Cardiac muscle cell (in vitro differentiated cells and primary cell): Measurements from ENCODE around the gene ABCC8. TPM values are rescaled to one million over a fixed set of nuclear protein-coding genes. Genes with fewer than 3 reads are reported as not detected.
A peak's percentile ranks its signal among the peaks of the same experiment; 100 is the strongest.

ENCODE experiments used
- DNase-seq, 2 donors: peaks; one replicate each; pipeline versions ENCODE4 v3.0.0 to v3.0.0-alpha.2; 2010 to 2017; ENCODE audit warnings: low read depth in 1 of 2, low spot score in 1 of 2
- H3K27ac ChIP-seq: fragments of 200-600 bp; sonication (generic); 2 replicates; pipeline ENCODE4 v1.5.1; 2016
- H3K27me3 ChIP-seq: fragments of 200-600 bp; sonication (generic); 2 replicates; pipeline ENCODE4 v1.6.0; 2016; ENCODE audit warnings: control low read depth
- H3K36me3 ChIP-seq: fragments of 200-600 bp; sonication (generic); 2 replicates; pipeline ENCODE4 v1.5.1; 2016; ENCODE audit warnings: control low read depth
- H3K4me1 ChIP-seq: fragments of 200-600 bp; sonication (generic); 2 replicates; pipeline ENCODE4 v1.8.1; 2017; ENCODE audit warnings: low read depth, mild to moderate bottlenecking, mixed run types
- H3K4me3 ChIP-seq: fragments of 200-600 bp; sonication (generic); 2 replicates; pipeline ENCODE4 v1.5.1; 2016; ENCODE audit warnings: mild to moderate bottlenecking
- H3K9me3 ChIP-seq: fragments of 200-600 bp; sonication (generic); 2 replicates; pipeline ENCODE4 v1.5.1; 2017; ENCODE audit warnings: low read depth, mild to moderate bottlenecking, control low read depth
- polyA plus RNA-seq: library from polyadenylated mRNA; unstranded; fragments of >200 nt; fragmentation: Nextera tagmentation; extraction: Ambion mirVana; gene quantifications from 2 replicates; pipeline ENCODE4 v1.2.1, GENCODE V29; 2016
- total RNA-seq: library from RNA; depleted of rRNA; stranded (reverse); fragments of >200 nt; gene quantifications from 2 replicates; pipeline ENCODE4 v1.2.3, GENCODE V29; 2016
- TF ChIP-seq, protein P1 (sequence below): IDR thresholded peaks from 2 replicates; pipeline ENCODE4 v1.5.1; 2012; ENCODE audit warnings: low read depth, mild to moderate bottlenecking, low read length

Gene ABCC8
- total and polyA plus RNA-seq, 2 experiments from 2014 or later = 2.4 to 5.3 TPM

DNA sequence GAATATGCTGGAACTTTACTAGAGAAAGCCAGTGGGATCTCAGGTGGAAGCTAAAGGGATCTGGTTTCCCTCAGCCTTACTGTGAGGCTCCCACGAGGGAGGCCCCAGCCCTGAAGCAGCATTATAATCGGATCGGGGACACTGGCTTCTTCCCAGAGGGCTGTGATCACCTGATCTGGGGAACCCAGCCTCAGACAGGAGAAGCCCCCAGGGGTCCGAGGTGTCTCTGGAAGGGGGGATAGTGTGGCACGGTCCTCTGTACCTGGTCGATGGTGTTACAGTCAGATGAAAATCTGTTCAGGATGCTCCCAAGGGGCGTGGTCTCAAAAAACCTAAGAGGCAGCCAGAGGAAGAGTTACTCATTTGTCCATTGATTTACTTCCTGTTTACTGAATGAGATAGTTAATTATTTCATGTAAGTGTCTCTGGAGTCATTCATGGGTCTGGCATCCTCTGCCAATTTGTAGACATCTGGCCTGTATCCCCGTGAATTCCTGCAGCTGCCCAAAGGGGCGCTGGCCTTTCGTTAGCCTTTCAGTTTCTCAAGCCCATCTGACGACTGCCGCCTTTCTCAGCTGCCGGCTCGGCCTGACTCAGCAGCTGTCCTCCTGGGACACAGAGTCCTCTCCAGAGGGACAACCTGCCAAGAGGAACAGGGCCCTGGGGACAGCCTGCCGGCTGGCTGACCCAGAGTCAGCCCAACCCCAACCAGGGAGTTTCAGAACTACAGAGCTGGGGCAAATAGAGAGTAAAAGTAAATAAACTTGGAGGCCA is 71.2 kb downstream of the ABCC8 start:
- Histone ChIP-seq H3K36me3 (no peaks in the 10 kb centered on the region), H3K27ac (peak overlapping the region; percentile 5), H3K27me3 (no peaks in the 10 kb centered on the region), H3K4me1 (peaks cover 6% of the 10 kb centered on the region), H3K4me3 (no peak overlapping the region), H3K9me3 (no peaks in the 10 kb centered on the region)
- TF ChIP-seq, protein P1, sequence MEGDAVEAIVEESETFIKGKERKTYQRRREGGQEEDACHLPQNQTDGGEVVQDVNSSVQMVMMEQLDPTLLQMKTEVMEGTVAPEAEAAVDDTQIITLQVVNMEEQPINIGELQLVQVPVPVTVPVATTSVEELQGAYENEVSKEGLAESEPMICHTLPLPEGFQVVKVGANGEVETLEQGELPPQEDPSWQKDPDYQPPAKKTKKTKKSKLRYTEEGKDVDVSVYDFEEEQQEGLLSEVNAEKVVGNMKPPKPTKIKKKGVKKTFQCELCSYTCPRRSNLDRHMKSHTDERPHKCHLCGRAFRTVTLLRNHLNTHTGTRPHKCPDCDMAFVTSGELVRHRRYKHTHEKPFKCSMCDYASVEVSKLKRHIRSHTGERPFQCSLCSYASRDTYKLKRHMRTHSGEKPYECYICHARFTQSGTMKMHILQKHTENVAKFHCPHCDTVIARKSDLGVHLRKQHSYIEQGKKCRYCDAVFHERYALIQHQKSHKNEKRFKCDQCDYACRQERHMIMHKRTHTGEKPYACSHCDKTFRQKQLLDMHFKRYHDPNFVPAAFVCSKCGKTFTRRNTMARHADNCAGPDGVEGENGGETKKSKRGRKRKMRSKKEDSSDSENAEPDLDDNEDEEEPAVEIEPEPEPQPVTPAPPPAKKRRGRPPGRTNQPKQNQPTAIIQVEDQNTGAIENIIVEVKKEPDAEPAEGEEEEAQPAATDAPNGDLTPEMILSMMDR = peak; percentile 33
- DNase-seq = peak; percentile 46 to 64

DNA sequence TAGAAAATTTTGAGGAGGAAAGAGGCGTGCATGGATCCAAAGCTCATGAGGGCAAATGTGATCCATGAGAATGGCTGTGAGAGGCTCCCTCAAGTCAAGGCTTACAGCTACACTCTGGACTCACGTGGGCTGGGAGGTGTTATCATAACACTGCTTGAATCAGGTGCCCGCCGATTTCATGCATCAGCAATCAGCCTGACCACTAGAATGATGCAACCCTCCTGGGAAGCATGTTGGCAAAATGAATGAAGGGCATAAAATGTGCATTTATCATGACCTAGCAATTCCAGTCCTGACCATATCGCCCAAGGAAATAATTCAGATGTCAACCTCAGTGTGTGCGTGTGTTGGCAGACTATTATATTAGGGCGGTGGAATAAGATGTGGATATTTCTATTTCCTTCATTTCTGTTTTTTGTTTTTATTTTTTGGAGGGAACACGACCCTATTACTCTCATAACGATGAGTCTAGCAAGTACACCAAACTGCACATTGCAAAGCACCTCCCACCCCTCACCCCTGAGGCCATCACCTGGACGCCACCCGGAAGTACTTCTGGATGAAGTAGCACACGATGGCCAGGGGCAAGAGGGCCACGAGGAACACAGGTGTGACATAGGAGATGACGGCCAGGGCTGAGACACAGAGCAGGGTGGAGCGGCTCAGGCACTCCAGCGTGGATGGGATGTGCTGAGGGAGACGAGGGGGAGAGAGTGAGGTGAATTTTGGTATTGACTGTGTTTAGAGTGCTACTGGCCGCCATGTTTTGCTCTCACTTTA is 72.5 kb downstream of the ABCC8 start:
- Histone ChIP-seq H3K36me3 (no peaks in the 10 kb centered on the region), H3K9me3 (no peaks in the 10 kb centered on the region), H3K27me3 (no peaks in the 10 kb centered on the region), H3K27ac (no peak overlapping the region), H3K4me1 (peaks cover 6% of the 10 kb centered on the region), H3K4me3 (no peak overlapping the region)
- TF ChIP-seq, protein P1 = no peak
- peak in 1 of 2 donors; percentile 21 for DNase-seq

DNA sequence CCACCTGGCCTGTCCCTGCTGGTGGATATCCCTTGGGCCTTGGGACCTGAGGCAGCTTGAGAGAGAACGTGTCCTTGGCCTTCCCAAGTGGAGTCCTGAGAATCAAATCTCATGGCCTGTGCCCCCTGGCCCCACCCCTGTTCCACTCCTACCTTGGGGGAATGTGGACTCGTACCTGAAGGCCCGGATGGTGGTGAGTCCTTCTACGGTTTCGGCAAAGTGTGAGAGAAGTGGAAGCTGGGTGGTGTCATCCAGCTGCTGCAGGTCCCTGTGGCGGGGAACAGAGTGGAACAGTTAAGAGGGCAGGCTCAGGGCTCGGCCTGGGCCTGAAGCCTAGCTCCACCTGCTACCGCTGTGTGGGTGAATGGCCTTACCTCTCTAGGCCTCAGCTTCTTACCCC is 74.2 kb downstream of the ABCC8 start:
- Histone ChIP-seq H3K4me3 (no peak overlapping the region), H3K36me3 (no peaks in the 10 kb centered on the region), H3K9me3 (no peaks in the 10 kb centered on the region), H3K27me3 (no peaks in the 10 kb centered on the region), H3K27ac (no peak overlapping the region), H3K4me1 (peaks cover 6% of the 10 kb centered on the region)
- DNase-seq = no peak
- TF ChIP-seq, protein P1 = no peak

DNA sequence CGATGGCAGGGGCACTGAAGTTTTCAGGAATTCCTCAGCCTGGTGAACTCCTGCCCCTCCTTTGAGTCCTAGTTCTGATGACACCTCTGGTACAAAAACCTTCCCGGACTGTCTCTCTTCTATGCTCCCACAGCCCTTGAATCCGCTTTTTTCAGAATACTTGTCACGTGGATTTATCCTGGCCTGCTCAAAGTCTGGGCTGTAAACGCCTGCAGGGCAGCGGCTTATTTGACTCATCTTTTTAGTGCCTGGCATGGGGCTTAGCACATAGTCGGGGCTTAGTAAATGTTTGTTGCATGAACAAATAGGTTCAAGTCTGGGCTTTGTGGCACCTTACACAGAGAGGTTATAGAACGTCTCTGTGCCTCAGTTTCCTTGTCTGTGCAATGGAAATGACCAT is 74.8 kb downstream of the ABCC8 start:
- Histone ChIP-seq H3K9me3 (no peaks in the 10 kb centered on the region), H3K4me1 (peaks cover 6% of the 10 kb centered on the region), H3K4me3 (no peak overlapping the region), H3K27me3 (no peaks in the 10 kb centered on the region), H3K36me3 (no peaks in the 10 kb centered on the region), H3K27ac (no peak overlapping the region)
- TF ChIP-seq, protein P1 = no peak
- DNase-seq = no peak

DNA sequence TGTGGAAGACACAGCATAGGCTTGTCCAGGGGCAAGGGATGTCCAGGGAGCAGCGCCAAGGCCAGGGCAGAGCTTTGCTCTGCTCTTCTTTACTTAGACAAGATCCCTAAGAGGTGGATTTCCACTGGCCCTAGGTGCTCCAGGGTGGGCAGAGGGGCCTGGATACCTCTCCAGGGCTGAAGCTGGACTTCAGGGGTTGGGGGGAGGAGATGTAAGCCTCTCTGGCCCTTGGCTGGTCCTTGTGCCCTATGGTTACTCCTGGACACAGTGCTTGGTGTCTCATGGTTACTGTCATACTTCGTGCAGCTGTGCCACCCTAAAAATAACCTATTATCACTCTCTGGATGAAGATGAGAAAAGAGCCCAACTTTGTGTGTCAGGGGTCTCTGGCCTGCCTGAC is 75.3 kb downstream of the ABCC8 start:
- H3K27me3 ChIP-seq = no peaks in the 10 kb centered on the region
- no peak overlapping the region for H3K4me3 ChIP-seq
- H3K4me1 ChIP-seq = peaks cover 6% of the 10 kb centered on the region
- no peaks in the 10 kb centered on the region for H3K36me3 ChIP-seq
- H3K9me3 ChIP-seq = no peaks in the 10 kb centered on the region
- TF ChIP-seq, protein P1 = no peak
- no peak for DNase-seq
- no peak overlapping the region for H3K27ac ChIP-seq
